CD14-positive monocyte (primary cell): ENCODE data around the gene CCDC86. TPM values are rescaled to one million over a fixed set of nuclear protein-coding genes. Genes with fewer than 3 reads are reported as not detected.
A peak's percentile ranks its signal among the peaks of the same experiment; 100 is the strongest.

Source experiments
- DNase-seq, 3 donors: peaks; one replicate each; pipeline ENCODE4 v3.0.0-alpha.2; 2011 to 2022
- H2AFZ ChIP-seq: 2 replicates; pipeline ENCODE4 v1.6.0; 2012; ENCODE audit warnings: mild to moderate bottlenecking, low read depth, low read length, inconsistent platforms; ENCODE audit not compliant: insufficient read depth, poor library complexity, severe bottlenecking
- H3K27ac ChIP-seq, 2 donors: 1 replicate in 1 of 2; 2 replicates in 1 of 2; pipeline ENCODE4 v1.5.1; 2012 to 2013; ENCODE audit warnings: low read length in 2 of 2, control low read depth in 1 of 2, inconsistent platforms in 1 of 2, low read depth in 1 of 2, mild to moderate bottlenecking in 1 of 2
- H3K27me3 ChIP-seq, 2 donors: one replicate each; pipeline versions ENCODE4 v1.6.0 to v1.6.1; 2011 to 2013; ENCODE audit warnings: low read length in 2 of 2; ENCODE audit not compliant: control insufficient read depth in 2 of 2, insufficient read depth in 2 of 2
- H3K36me3 ChIP-seq, 2 donors: replicated peaks in 1 of 2; 1 replicate in 1 of 2; 2 replicates in 1 of 2; pipeline versions ENCODE4 v1.5.1 to v1.6.1; 2012 to 2013; ENCODE audit warnings: low read length in 2 of 2, control low read depth in 1 of 2, inconsistent platforms in 1 of 2, mild to moderate bottlenecking in 1 of 2; ENCODE audit not compliant: insufficient read depth in 2 of 2, control insufficient read depth in 1 of 2
- H3K4me1 ChIP-seq, 2 donors: 1 replicate in 1 of 2; 2 replicates in 1 of 2; pipeline versions ENCODE4 v1.5.1 to v1.6.1; 2012 to 2013; ENCODE audit warnings: low read length in 2 of 2, control low read depth in 1 of 2, inconsistent platforms in 1 of 2, mild to moderate bottlenecking in 1 of 2, moderate library complexity in 1 of 2; ENCODE audit not compliant: insufficient read depth in 2 of 2, control insufficient read depth in 1 of 2
- H3K4me2 ChIP-seq: replicated peaks from 2 replicates; pipeline ENCODE3; 2012; ENCODE audit warnings: low read length, moderate library complexity, mild to moderate bottlenecking; ENCODE audit not compliant: poor library complexity, severe bottlenecking; ENCODE audit errors: extremely low read depth
- H3K4me3 ChIP-seq, 3 experiments: fragments of 200-600 bp in 1 of 3; sonication (generic) in 1 of 3; replicated peaks in 1 of 3; 1 replicate in 2 of 3; 2 replicates in 1 of 3; pipeline ENCODE4 v1.5.1; 2011 to 2013; ENCODE audit warnings: low read length in 3 of 3, mild to moderate bottlenecking in 3 of 3, control low read depth in 2 of 3, low read depth in 2 of 3, inconsistent platforms in 1 of 3, moderate library complexity in 1 of 3
- H3K79me2 ChIP-seq: 2 replicates; pipeline ENCODE4 v1.6.0; 2012; ENCODE audit warnings: mild to moderate bottlenecking, control low read depth, inconsistent platforms, low read length, moderate library complexity; ENCODE audit not compliant: insufficient read depth
- H3K9ac ChIP-seq: 2 replicates; pipeline ENCODE4 v1.6.0; 2017; ENCODE audit warnings: low read length, mild to moderate bottlenecking; ENCODE audit not compliant: insufficient read depth, poor library complexity, severe bottlenecking
- H3K9me3 ChIP-seq, 2 donors: replicated peaks in 1 of 2; 1 replicate in 1 of 2; 2 replicates in 1 of 2; pipeline versions ENCODE4 v1.5.1 to v1.6.1; 2012 to 2013; ENCODE audit warnings: low read length in 2 of 2, control low read depth in 1 of 2; ENCODE audit not compliant: control insufficient read depth in 1 of 2, insufficient read depth in 1 of 2
- H4K20me1 ChIP-seq: 2 replicates; pipeline ENCODE4 v1.6.0; 2012; ENCODE audit warnings: mild to moderate bottlenecking, low read length, control low read depth, moderate library complexity; ENCODE audit not compliant: insufficient read depth
- H3K27ac Mint-ChIP-seq, 7 donors: one replicate each; pipeline ENCODE4 v1.8.0; 2020; ENCODE audit warnings: mild to moderate bottlenecking in 7 of 7, mixed read lengths in 7 of 7, moderate library complexity in 6 of 7, inconsistent platforms in 2 of 7
- H3K27me3 Mint-ChIP-seq, 3 donors: one replicate each; pipeline ENCODE4 v1.8.0; 2021 to 2022; ENCODE audit warnings: low read depth in 3 of 3, mild to moderate bottlenecking in 3 of 3, mixed read lengths in 3 of 3, moderate library complexity in 3 of 3, inconsistent platforms in 1 of 3
- H3K36me3 Mint-ChIP-seq, 2 donors: one replicate each; pipeline ENCODE4 v1.8.0; 2020; ENCODE audit warnings: mixed read lengths in 2 of 2, inconsistent platforms in 1 of 2, mild to moderate bottlenecking in 1 of 2
- H3K4me1 Mint-ChIP-seq: one replicate; pipeline ENCODE4 v1.8.0; 2020; ENCODE audit warnings: mild to moderate bottlenecking, mixed read lengths
- H3K4me3 Mint-ChIP-seq, 2 donors: one replicate each; pipeline ENCODE4 v1.8.0; 2020; ENCODE audit warnings: mild to moderate bottlenecking in 2 of 2, mixed read lengths in 2 of 2, moderate library complexity in 1 of 2
- H3K9me3 Mint-ChIP-seq, 7 donors: one replicate each; pipeline ENCODE4 v1.8.0; 2020 to 2022; ENCODE audit warnings: mixed read lengths in 7 of 7, mild to moderate bottlenecking in 6 of 7, moderate library complexity in 6 of 7, inconsistent platforms in 2 of 7
- WGBS: methylation state at CpG from one replicate; pipeline ENCODE4 v1.1.5; 2013; ENCODE audit warnings: missing lambda C conversion rate; ENCODE audit not compliant: insufficient coverage; 5-methylcytosine and 5-hydroxymethylcytosine counted together
- intact Hi-C, 2 donors: fragments of 100-400 bp; cut with micrococcal nuclease; formaldehyde crosslinking; loops; one replicate each; pipeline versions ENCODE4 v1.15.0 to v1.15.1; 2023
- polyA plus RNA-seq, 3 donors: library from polyadenylated mRNA; depleted of rRNA in 1 of 3; unstranded in 2 of 3; stranded (reverse) in 1 of 3; fragments of 300-500 nt in 2 of 3; fragments of >200 nt in 1 of 3; fragmentation: Illumina TruSeq in 2 of 3; gene quantifications; 1 replicate in 2 of 3; 2 replicates in 1 of 3; pipeline ENCODE4 v1.2.3, GENCODE V29; 2012 to 2021
- TF ChIP-seq, protein P1 (sequence below): fragments of 200-600 bp; IDR thresholded peaks from one replicate; pipeline ENCODE4 v1.8.0; 2022; ENCODE audit warnings: antibody characterized with exemption, mild to moderate bottlenecking

Gene CCDC86
- polyA plus RNA-seq, 3 donors = 7.2 to 10.2 (median 8.3) TPM

DNA sequence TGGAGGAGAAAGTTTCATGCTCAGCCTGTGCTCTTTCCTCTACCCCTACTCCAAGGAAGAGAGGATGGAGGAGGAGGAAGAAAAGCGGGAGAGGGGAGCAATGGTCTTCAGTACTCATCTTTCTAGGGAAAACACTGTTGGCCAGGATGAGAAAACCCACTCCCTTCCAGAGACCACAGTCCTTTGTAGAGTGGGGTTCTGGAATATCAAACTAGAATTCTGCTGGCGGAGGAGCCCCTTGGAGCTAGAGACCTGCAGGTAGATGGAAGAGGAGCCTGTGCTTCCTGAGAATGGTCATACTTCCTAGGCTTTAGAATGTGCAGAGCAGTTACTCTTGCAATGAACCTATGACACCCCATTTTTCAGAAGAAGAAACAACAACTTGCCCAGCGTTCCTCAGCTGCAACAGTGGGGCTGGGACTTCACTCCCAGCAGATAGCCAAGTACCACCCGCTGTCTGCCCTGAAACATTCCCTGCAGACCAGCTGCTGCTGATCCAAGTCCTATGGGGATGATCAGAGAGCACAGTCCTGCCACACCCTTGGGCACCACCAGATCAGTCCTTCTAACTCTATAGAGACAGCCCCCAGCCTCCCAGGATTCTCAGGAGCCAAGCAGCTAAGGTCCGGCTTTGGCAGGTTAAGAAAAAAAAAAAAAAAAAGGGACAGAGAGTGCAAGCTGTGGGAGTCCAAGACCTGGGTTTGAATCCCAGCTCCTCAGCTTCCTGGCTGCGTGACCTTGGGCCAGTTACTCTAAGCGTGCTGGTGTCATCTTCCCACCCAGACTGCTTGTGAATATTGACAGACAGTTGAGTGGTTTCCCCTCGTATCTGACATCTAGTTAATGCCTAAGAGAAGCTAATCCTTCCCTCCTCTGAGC is 13.2 kb downstream of the CCDC86 start:
- H3K4me1 Mint-ChIP-seq = peaks cover 31% of the 10 kb centered on the region

More for the DNA sequence above, 13.2 kb downstream of the CCDC86 start:
- 64% methylated on average over 1 of the region's 8 CpGs for WGBS
- Histone ChIP-seq H3K4me2 (no peak overlapping the region), H3K36me3 (peaks cover 17 to 22% of the 10 kb centered on the region in 2 donors), H2AFZ (no peak overlapping the region), H3K79me2 (no peaks in the 10 kb centered on the region), H3K27me3 (peaks cover 0 to 6% of the 10 kb centered on the region in 2 donors), H3K4me3 (no peak overlapping the region), H4K20me1 (no peaks in the 10 kb centered on the region), H3K27ac (no peak overlapping the region), H3K9me3 (no peaks in the 10 kb centered on the region), H3K4me1 (peaks cover 20 to 34% of the 10 kb centered on the region in 2 donors), H3K9ac (no peak overlapping the region)
- Mint-ChIP-seq H3K27me3 (peaks cover 11 to 21% (median 12%) of the 10 kb centered on the region in 3 donors), H3K4me3 (peak overlapping the region in 1 of 2 donors; percentile 73), H3K36me3 (peaks cover 21 to 28% of the 10 kb centered on the region in 2 donors), H3K9me3 (peaks cover 0 to 6% (median 3%) of the 10 kb centered on the region in 7 donors), H3K27ac (peak overlapping the region in 1 of 7 donors; percentile 50)
- TF ChIP-seq, protein P1, sequence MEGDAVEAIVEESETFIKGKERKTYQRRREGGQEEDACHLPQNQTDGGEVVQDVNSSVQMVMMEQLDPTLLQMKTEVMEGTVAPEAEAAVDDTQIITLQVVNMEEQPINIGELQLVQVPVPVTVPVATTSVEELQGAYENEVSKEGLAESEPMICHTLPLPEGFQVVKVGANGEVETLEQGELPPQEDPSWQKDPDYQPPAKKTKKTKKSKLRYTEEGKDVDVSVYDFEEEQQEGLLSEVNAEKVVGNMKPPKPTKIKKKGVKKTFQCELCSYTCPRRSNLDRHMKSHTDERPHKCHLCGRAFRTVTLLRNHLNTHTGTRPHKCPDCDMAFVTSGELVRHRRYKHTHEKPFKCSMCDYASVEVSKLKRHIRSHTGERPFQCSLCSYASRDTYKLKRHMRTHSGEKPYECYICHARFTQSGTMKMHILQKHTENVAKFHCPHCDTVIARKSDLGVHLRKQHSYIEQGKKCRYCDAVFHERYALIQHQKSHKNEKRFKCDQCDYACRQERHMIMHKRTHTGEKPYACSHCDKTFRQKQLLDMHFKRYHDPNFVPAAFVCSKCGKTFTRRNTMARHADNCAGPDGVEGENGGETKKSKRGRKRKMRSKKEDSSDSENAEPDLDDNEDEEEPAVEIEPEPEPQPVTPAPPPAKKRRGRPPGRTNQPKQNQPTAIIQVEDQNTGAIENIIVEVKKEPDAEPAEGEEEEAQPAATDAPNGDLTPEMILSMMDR = no peak
- no peak for DNase-seq
- intact Hi-C loops = no loop called here
